Suppressor macrophage treated with lipopolysaccharide for 4 hours (primary cell): ENCODE measurements around the gene BRAT1.

Source experiments
- DNase-seq: peaks from one replicate; pipeline ENCODE4 v3.0.0-alpha.2; 2020

BRAT1 gene

DNA sequence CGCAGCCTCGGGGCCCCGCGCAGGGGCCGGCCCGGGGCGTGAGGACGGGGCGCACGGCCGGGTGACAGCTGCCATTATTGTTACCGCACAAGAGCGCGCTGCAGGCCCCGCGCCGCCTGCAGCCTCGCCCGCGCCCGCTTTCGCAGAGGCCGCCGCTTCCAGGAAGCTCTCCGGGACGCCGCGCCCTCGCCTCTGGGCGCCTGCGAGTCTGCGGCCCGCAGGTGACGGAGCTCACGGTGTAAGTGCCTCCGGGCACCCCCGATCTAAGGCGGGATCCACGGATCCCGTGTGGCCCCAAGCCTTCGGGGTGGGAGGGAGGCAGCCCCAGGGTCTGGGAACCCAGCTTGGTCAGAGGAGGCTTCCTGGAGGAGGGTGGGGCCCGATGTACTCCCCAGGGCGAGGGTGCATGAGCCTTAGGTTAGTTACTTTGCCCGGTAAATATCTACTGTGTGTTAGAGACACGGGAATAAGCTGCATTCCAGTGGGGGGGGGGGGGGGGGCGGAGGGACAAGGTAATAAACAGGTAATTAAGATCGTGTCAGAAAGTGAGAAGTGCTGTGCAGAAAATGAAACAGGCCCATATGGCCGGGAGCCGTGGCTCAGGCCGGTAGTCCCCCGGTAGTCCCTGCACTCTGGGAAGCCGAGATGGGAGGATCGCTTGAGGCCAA, 4.1 kb upstream of the BRAT1 start:
- no peak for DNase-seq

GRCh38 chr7:2558629-2559282, 3.4 kb upstream of the BRAT1 start, which contains the start of gene IQCE:
TSS of gene IQCE (plus strand) at chr7:2558979. CDS start at chr7:2559182, 203 bp downstream.
- peak; percentile 91 for DNase-seq

GRCh38 chr7:2554661-2555111, 638 bp downstream of the BRAT1 start:
- DNase-seq = no peak

GRCh38 chr7:2553831-2554581, 1.3 kb downstream of the BRAT1 start:
- DNase-seq = no peak

DNA sequence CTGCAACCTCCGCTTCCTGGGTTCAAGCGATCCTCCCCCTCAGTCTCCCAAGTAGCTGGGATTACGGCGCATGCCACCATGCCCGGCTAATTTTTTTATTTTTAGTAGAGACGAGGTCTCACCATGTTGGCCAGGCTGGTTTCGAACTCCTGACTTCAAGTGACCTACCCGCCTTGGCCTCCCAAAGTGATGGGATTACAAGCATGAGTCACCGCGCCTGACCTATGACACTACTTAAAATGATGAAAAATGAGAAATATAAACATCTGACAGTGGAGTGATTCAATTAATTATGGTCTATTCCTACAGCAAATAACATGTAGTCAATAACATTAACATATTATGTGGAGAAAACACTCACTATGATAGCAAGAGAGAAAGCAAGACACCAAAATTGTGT, 2.2 kb downstream of the BRAT1 start:
- no peak for DNase-seq

DNA sequence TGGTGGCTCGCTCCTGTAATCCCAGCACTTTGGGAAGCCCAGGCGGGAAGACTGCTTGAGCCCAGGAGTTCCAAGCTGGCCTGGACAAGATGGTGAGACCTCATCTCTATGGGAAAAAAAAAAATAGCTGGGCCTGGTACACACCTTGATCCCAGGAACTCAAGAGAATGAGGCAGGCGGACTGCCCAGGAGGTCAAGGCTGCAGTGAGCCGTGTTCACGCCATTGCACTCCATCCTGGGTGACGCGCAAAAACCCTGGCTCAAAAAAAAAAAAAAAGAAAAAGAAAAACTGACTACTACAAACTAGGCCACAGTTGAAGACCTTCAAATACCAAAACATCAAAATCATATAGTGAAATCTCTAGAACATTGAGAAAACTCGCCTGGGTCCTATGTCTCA, 3.9 kb downstream of the BRAT1 start:
- DNase-seq = no peak

DNA sequence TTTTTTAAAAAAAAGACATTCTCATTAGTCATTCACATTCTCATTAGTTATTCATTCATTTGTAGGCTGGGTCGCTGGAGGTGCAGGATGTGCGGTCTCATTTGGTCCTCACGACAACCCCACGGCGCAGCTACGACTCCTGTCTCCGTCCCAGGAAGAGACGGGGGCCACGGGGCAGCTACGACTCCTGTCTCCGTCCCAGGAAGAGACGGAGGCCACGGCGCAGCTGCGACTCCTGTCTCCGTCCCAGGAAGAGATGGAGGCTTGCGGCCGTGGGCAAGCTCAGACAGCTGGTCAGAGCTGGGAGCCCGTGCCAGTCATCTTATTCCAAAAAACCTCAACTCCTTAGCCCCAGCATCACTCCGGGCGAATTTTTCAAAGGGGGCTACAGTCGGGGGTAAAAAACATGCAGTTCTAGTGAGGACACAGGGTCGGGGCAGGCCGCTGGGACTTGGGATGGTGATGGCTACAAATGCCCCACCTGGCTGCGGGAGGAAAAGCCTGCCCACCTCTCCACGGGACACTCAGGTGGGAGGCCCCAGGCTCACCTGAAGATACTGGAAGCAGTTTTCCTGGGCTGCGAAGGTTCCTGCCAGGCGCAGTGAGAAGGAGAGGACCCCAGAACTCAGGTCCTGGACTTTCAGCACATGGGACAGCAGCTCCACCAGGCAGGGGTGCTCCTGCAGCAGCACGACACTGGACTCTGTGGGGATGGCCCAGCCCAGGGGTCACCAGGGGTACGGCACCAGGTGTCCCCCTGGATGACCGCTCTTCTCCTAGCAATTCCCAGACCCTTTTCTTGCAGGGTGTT, 8.3 kb downstream of the BRAT1 start:
- no peak for DNase-seq

GRCh38 chr7:2545746-2546425, 9.4 kb downstream of the BRAT1 start:
- DNase-seq = no peak

- DNase-seq = no peak
Observed at GRCh38 chr7:2544541-2545188, 10.7 kb downstream of the BRAT1 start.

GRCh38 chr7:2542916-2543871, 12.1 kb downstream of the BRAT1 start:
- DNase-seq = no peak

DNA sequence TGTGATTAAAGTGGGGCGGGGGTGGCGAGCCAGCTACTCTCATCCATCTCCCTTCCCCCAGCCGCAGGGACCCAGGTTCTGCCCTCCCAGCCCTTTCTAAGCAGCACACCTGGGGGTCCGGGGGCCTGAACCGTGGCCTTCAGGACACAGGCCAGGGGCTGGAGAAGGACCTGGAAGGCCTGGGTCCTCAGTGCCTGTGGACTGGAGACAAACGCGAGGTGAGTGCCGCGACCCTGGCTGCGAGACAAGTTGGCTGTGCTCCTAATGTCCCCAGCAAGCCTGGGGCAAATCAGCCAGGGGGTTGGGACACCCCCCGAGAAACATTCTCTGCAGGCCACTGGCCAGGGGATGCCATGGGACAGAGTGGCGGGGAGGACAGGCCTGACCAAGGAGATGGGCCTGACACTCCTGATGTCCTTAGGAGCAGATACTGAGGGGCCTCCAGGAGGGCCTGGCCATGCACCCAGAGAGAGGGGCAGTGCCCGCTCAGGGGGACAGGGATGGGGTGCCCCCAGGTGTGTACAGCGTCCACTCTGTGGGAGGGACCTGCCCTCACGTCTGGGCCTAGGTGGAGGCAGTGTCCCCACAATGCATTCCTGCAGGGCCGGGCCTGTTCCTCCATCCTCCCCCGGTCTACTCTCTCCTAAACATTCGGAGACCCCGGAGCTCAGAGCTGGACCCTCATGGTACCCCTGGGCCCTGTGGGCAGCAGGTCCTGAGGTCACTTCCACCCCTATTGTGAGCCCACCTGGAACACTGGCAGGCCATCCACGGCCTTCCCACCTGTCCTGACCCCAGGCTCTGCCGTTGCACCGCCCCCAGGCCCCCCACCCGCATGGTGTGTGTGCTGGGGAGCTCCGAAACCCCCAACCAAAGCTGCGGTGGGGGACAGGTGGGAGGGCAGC, 13.1 kb downstream of the BRAT1 start:
- no peak for DNase-seq

- no peak for DNase-seq
Observed at GRCh38 chr7:2541291-2542010, 13.9 kb downstream of the BRAT1 start.

GRCh38 chr7:2540641-2541051, 14.7 kb downstream of the BRAT1 start:
- no peak for DNase-seq

- DNase-seq = no peak
Observed at GRCh38 chr7:2540133-2540532, 15.2 kb downstream of the BRAT1 start.

DNA sequence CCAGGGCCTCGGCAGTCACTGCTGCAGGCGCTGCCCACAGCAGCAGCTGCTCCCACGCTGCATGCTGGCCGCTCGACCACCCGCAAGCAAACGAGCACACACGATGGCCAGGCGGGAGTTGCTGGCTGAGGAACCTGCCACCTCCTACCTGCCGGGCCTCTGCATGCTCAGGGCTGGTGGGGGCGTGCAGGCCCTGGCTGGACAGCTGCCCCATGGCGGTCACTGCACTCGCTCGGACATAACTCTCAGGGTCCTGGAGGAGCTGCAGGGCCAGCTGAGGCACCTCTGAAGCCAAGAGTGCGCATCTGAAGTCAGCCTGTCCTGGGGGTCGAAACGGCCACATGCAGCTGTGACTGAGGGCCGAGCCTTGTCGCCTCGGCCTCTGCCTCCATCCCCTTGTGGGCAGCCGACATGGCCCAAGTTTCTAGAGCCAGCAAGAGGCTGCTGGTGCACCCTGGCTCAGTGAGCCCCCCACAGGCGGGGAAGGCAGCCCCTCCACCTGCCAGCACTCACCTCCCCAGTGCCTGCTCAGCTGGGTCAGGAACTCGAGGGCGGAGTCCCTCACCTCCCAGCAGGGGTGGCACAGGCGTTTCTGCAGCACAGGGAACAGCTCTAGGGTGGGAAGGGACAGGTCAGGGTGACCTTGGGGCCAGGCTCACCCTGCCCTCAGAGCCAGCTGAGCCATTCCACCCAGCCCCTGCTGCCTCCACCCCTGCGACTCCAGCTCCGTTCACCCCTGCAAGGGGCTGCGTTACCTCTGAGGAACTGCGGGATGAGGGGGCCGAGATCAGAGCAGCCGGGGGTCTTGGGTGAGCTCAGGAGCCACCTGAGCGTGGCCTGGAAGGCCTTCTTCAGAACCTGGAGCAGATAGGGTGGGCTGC, 16.1 kb downstream of the BRAT1 start:
- DNase-seq = no peak

DNA sequence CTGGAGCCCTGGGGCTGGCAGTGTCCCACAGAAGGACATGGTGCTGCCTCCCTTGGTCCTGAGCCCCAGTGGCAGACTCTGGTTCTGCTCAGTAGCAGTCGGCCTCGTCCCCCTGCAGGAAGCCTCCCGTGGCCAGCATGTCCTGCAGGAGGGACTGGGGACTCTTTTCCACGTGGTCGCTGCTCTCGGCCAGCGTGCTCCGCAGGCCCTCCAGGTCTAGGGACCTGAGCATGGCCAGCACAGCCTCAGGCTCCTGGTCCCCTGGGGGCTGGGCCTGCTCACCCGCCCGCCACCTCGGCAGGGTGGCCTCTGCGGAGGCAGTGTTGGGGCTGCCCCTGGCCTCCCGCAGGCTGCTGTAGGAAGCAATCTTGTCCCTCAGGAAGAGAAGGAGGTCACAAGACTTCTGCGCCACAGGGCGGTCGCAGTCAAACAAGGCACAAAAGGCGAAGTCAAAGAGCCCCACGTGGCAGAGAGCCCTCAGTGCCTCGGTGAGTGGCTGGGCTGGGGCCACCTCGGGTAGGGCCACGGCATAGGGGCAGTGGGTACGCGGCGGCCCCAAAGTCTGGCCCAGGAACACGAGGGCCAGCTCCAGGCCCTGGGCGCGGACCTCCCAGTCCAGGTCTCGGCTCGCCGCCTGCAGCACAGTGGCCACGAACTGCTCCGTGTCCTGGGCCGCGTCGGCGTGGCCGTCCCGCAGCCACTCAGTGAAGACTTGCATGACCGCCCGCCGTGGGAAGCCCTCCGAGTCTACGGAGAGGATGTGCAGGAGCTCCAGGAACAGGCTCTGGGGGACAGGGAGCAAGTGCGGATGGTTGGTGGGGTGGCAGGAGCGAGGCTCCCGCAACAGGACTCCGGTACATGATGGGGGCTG, 17.1 kb downstream of the BRAT1 start:
- no peak for DNase-seq
